Erythroblast (primary cell): ENCODE data around the gene PRMT7.

Experiments
- GATA1 ChIP-seq: IDR thresholded peaks from 2 replicates; pipeline ENCODE4 v1.6.1; 2011; ENCODE audit warnings: low read depth, mild to moderate bottlenecking, control low read depth, low read length, moderate library complexity
- POLR2A ChIP-seq: IDR thresholded peaks from 2 replicates; pipeline ENCODE4 v1.6.1; 2011; ENCODE audit warnings: mild to moderate bottlenecking, low read length

GRCh38 chr16:68404736-68405345, 94.0 kb downstream of the PRMT7 start:
- no peak for TF ChIP-seq POLR2A
- no peak for TF ChIP-seq GATA1
